Ishikawa (cell line): ENCODE results near the gene SEMA6B.
A peak's percentile ranks its signal among the peaks of the same experiment; 100 is the strongest.

Source experiments
- CEBPB ChIP-seq: IDR thresholded peaks from 2 replicates; pipeline ENCODE4 v1.6.1; 2012
- CREB1 ChIP-seq: IDR thresholded peaks from 2 replicates; pipeline ENCODE4 v1.6.1; 2012; ENCODE audit warnings: low read depth
- EGR1 ChIP-seq: IDR thresholded peaks from 2 replicates; pipeline ENCODE4 v1.6.1; 2012
- EP300 ChIP-seq: IDR thresholded peaks from 2 replicates; pipeline ENCODE4 v1.6.1; 2012; ENCODE audit warnings: borderline replicate concordance
- FOXM1 ChIP-seq: IDR thresholded peaks from 2 replicates; pipeline ENCODE4 v1.6.1; 2012; ENCODE audit warnings: low read depth, borderline replicate concordance
- MAX ChIP-seq: IDR thresholded peaks from 2 replicates; pipeline ENCODE4 v1.6.1; 2012
- NFIC ChIP-seq: IDR thresholded peaks from 2 replicates; pipeline ENCODE4 v1.6.1; 2012
- RAD21 ChIP-seq: IDR thresholded peaks from 2 replicates; pipeline ENCODE4 v1.6.1; 2012; ENCODE audit warnings: low read depth
- REST ChIP-seq: IDR thresholded peaks from 2 replicates; pipeline ENCODE4 v1.6.1; 2012; ENCODE audit warnings: low read depth, mild to moderate bottlenecking
- TAF1 ChIP-seq: IDR thresholded peaks from 2 replicates; pipeline ENCODE4 v1.6.1; 2012; ENCODE audit warnings: low read depth, mild to moderate bottlenecking
- TCF12 ChIP-seq: IDR thresholded peaks from 2 replicates; pipeline ENCODE4 v1.6.1; 2012; ENCODE audit warnings: low read depth
- TEAD4 ChIP-seq: IDR thresholded peaks from 2 replicates; pipeline ENCODE4 v1.6.1; 2012
- USF1 ChIP-seq: IDR thresholded peaks from 2 replicates; pipeline ENCODE4 v1.6.1; 2012
- YY1 ChIP-seq: IDR thresholded peaks from 2 replicates; pipeline ENCODE4 v1.6.1; 2012; ENCODE audit warnings: low read depth
- ZBTB7A ChIP-seq: IDR thresholded peaks from 2 replicates; pipeline ENCODE4 v1.6.1; 2012; ENCODE audit warnings: low read depth

SEMA6B gene

GRCh38 chr19:4552525-4552819, 7.0 kb downstream of the SEMA6B start:
- TF ChIP-seq EP300: no peak
- TF ChIP-seq FOXM1: no peak
- no peak for TF ChIP-seq TEAD4
- TF ChIP-seq USF1: no peak
- no peak for TF ChIP-seq TAF1
- no peak for TF ChIP-seq YY1
- TF ChIP-seq MAX: no peak
- TF ChIP-seq NFIC: no peak

- TF ChIP-seq TEAD4 (no peak), USF1 (no peak), CEBPB (no peak), TCF12 (no peak), FOXM1 (no peak), EP300 (no peak), CREB1 (no peak)
Measured at GRCh38 chr19:4550479-4551050, 8.9 kb downstream of the SEMA6B start.

GRCh38 chr19:4550018-4550417, 9.5 kb downstream of the SEMA6B start:
- TF ChIP-seq MAX: no peak
- TF ChIP-seq YY1: no peak
- TF ChIP-seq RAD21: no peak
- no peak for TF ChIP-seq EP300
- no peak for TF ChIP-seq ZBTB7A
- no peak for TF ChIP-seq TCF12
- no peak for TF ChIP-seq REST
- no peak for TF ChIP-seq NFIC
- TF ChIP-seq TAF1: no peak
- no peak for TF ChIP-seq EGR1

- TF ChIP-seq REST (no peak), YY1 (no peak), ZBTB7A (no peak), FOXM1 (no peak), EP300 (no peak), USF1 (no peak), TAF1 (no peak), TCF12 (no peak), NFIC (no peak), TEAD4 (no peak), RAD21 (no peak)
Measured at GRCh38 chr19:4548238-4548584, 11.3 kb downstream of the SEMA6B start.

- TF ChIP-seq USF1: no peak
- 0 out of 2 replicates have a peak, but pooled peaks have one; percentile 22 for TF ChIP-seq RAD21
Measured at GRCh38 chr19:4547303-4548237, 11.9 kb downstream of the SEMA6B start.
